K562 (cell line): ENCODE data around the gene HECA. TPM values are rescaled to one million over a fixed set of nuclear protein-coding genes. Genes with fewer than 3 reads are reported as not detected.

Experiments used
- ATAC-seq: fragments of 200-7000 bp; cut with Tn5 transposase; 3 replicates; pipeline ENCODE4 v1.9.1; 2020; ENCODE audit warnings: moderate library complexity
- BruUV-seq: library from RNA; stranded (reverse); fragments of 400-500 nt; replicated peaks from 2 replicates; lab custom pipeline; 2021; lab: Mats Ljungman, UMichigan
- CTCF ChIA-PET: fragments of 300-600 bp; formaldehyde crosslinking; extraction: SDS; loops from one replicate; lab custom pipeline; 2021; ENCODE audit warnings: low intra/inter-chr PET ratio; lab: Yijun Ruan, JAX
- POLR2A ChIA-PET: fragments of 300-600, 350-650 bp; sonication (Branson Sonifier 250); formaldehyde crosslinking; extraction: SDS; loops from one replicate; lab custom pipeline; 2021; ENCODE audit warnings: antibody characterized with exemption, inconsistent platforms; lab: Yijun Ruan, JAX
- DNase-seq, 4 experiments: peaks; one replicate each; pipeline versions ENCODE4 v3.0.0 to v3.0.0-alpha.2; 2011 to 2018; ENCODE audit warnings: low spot score in 3 of 4, mixed read lengths in 3 of 4; ENCODE audit errors: extremely low read depth in 1 of 4
- FAIRE-seq: peaks from 2 replicates; lab custom pipeline; 2011; peaks lifted over from hg19 to GRCh38; lab: Jason Lieb, UNC
- H2AFZ ChIP-seq: 2 replicates; pipeline ENCODE4 v1.6.0; 2011; ENCODE audit warnings: low read depth, low read length, control low read depth, inconsistent platforms
- H3K27ac ChIP-seq: fragments of 200-600 bp; 3 replicates; pipeline ENCODE4 v1.8.0; 2011; ENCODE audit warnings: low read depth, mild to moderate bottlenecking, control low read depth, inconsistent platforms, low read length, moderate library complexity, mixed read lengths; ENCODE audit errors: extremely low read depth
- H3K27me3 ChIP-seq, 2 experiments: fragments of 300-600 bp in 1 of 2; 2 replicates in 1 of 2; 3 replicates in 1 of 2; pipeline versions ENCODE4 v1.6.0 to v1.8.0; 2011; ENCODE audit warnings: inconsistent platforms in 2 of 2, low read length in 2 of 2, mild to moderate bottlenecking in 1 of 2, mixed read lengths in 1 of 2, moderate library complexity in 1 of 2; ENCODE audit not compliant: control insufficient read depth in 2 of 2, insufficient read depth in 2 of 2
- H3K36me3 ChIP-seq: fragments of 300-600 bp; 3 replicates; pipeline ENCODE4 v1.8.0; 2011; ENCODE audit warnings: mild to moderate bottlenecking, low read length, inconsistent platforms; ENCODE audit not compliant: control insufficient read depth, insufficient read depth
- H3K4me1 ChIP-seq, 2 experiments: fragments of 200-600 bp in 1 of 2; replicated peaks in 1 of 2; 2 replicates in 1 of 2; 3 replicates in 1 of 2; pipeline versions ENCODE4 v1.5.1 to v1.8.0; 2011; ENCODE audit warnings: inconsistent platforms in 2 of 2, low read length in 2 of 2, mild to moderate bottlenecking in 1 of 2, mixed read lengths in 1 of 2, moderate library complexity in 1 of 2; ENCODE audit not compliant: control insufficient read depth in 2 of 2, insufficient read depth in 2 of 2
- H3K4me2 ChIP-seq: 2 replicates; pipeline ENCODE4 v1.6.1; 2011; ENCODE audit warnings: low read length, control low read depth, inconsistent platforms, mixed read lengths; ENCODE audit not compliant: insufficient read depth
- H3K4me3 ChIP-seq: fragments of 200-600 bp; sonication (generic), shearing (Covaris generic); 2 replicates; pipeline ENCODE4 v1.5.1; 2016; ENCODE audit warnings: control low read depth, inconsistent platforms
- H3K79me2 ChIP-seq: fragments of 200-600 bp; 3 replicates; pipeline ENCODE4 v1.8.0; 2011; ENCODE audit warnings: low read length, inconsistent platforms; ENCODE audit not compliant: control insufficient read depth, insufficient read depth
- H3K9ac ChIP-seq, 2 experiments: 2 replicates each; pipeline versions ENCODE4 v1.6.0 to v1.6.1; 2011; ENCODE audit warnings: low read depth in 2 of 2, low read length in 2 of 2, control low read depth in 1 of 2, inconsistent platforms in 1 of 2, mild to moderate bottlenecking in 1 of 2, mixed read lengths in 1 of 2; ENCODE audit not compliant: insufficient read depth in 1 of 2
- H3K9me1 ChIP-seq: one replicate; pipeline ENCODE4 v1.6.0; 2011; ENCODE audit warnings: inconsistent platforms, mild to moderate bottlenecking, low read length, moderate library complexity; ENCODE audit not compliant: control insufficient read depth, insufficient read depth
- H3K9me3 ChIP-seq: replicated peaks from 2 replicates; pipeline ENCODE4 v1.5.1; 2011; ENCODE audit warnings: low read depth, low read length, inconsistent platforms; ENCODE audit not compliant: control insufficient read depth, insufficient read depth
- H4K20me1 ChIP-seq: replicated peaks from 2 replicates; pipeline ENCODE4 v1.6.1; 2011; ENCODE audit warnings: low read length, inconsistent platforms, mixed read lengths; ENCODE audit not compliant: control insufficient read depth, insufficient read depth
- CTCF ChIP-seq, 3 experiments: IDR thresholded peaks in 2 of 3; conservative IDR thresholded peaks in 1 of 3; 2 replicates each; pipeline ENCODE4 v1.5.1; 2011 to 2012; ENCODE audit warnings: low read length in 3 of 3, mild to moderate bottlenecking in 3 of 3, control low read depth in 2 of 3, improper control_type of control experiment in 1 of 3, inconsistent platforms in 1 of 3, low read depth in 1 of 3, mixed read lengths in 1 of 3, moderate library complexity in 1 of 3; ENCODE audit not compliant: insufficient read depth in 2 of 3
- HNRNPLL ChIP-seq: fragments of 200-400 bp; formaldehyde crosslinking; IDR thresholded peaks from 2 replicates; pipeline ENCODE4 v1.6.1; 2017; ENCODE audit warnings: low read length, low read depth, mild to moderate bottlenecking; ENCODE audit not compliant: poor library complexity, severe bottlenecking
- MAZ ChIP-seq, 2 experiments: fragments of 450-650 bp in 1 of 2; sonication (generic) in 1 of 2; formaldehyde crosslinking; IDR thresholded peaks in 1 of 2; conservative IDR thresholded peaks in 1 of 2; 2 replicates each; pipeline versions ENCODE4 v1.4.0 to v1.5.0; 2020; ENCODE audit warnings: mild to moderate bottlenecking in 1 of 2, missing genetic modification reagents in 1 of 2
- RBBP5 ChIP-seq: fragments of 200-600 bp; sonication (generic); IDR thresholded peaks from 2 replicates; pipeline ENCODE4 v1.6.1; 2012; ENCODE audit warnings: borderline replicate concordance, mild to moderate bottlenecking, low read length, control low read depth, inconsistent platforms; ENCODE audit not compliant: insufficient read depth, poor library complexity, severe bottlenecking
- RFX5 ChIP-seq: IDR thresholded peaks from 2 replicates; pipeline ENCODE4 v1.6.1; 2011; ENCODE audit warnings: low read depth, mild to moderate bottlenecking, improper control_type of control experiment, low read length
- U2AF1 ChIP-seq: fragments of 200-400 bp; formaldehyde crosslinking; optimal IDR thresholded peaks from 2 replicates; pipeline ENCODE3; 2017; ENCODE audit warnings: mild to moderate bottlenecking, low read depth, low read length, moderate library complexity
- ZBTB17 ChIP-seq: fragments of 450-650 bp; formaldehyde crosslinking; IDR thresholded peaks from 2 replicates; pipeline ENCODE4 v1.4.0; 2020; ENCODE audit warnings: mild to moderate bottlenecking
- ZBTB9 ChIP-seq: fragments of 450-650 bp; formaldehyde crosslinking; IDR thresholded peaks from 2 replicates; pipeline ENCODE4 v1.4.0; 2020; ENCODE audit warnings: mild to moderate bottlenecking, moderate library complexity
- ZNF76 ChIP-seq: fragments of 250-450 bp; sonication (Bioruptor Pico); IDR thresholded peaks from 2 replicates; pipeline ENCODE4 v1.4.0; 2020; ENCODE audit warnings: mild to moderate bottlenecking, moderate library complexity, borderline replicate concordance
- ZSCAN32 ChIP-seq: fragments of 450-650 bp; formaldehyde crosslinking; IDR thresholded peaks from 2 replicates; pipeline ENCODE4 v1.4.0; 2020; ENCODE audit warnings: mild to moderate bottlenecking, moderate library complexity
- ZZZ3 ChIP-seq: fragments of 450-650 bp; IDR thresholded peaks from 2 replicates; pipeline ENCODE4 v1.6.1; 2016; ENCODE audit warnings: antibody characterized with exemption, mild to moderate bottlenecking, moderate library complexity
- WGBS: fragments of 100-300 bp; shearing (Covaris generic); methylation state at CpG from one replicate; pipeline ENCODE4 v1.1.6; 2016; ENCODE audit warnings: low coverage, mixed read lengths; ENCODE audit not compliant: insufficient coverage; ENCODE audit errors: missing lambda C conversion rate; 5-methylcytosine and 5-hydroxymethylcytosine counted together
- in situ Hi-C: fragments of 300-500 bp; cut with MboI; formaldehyde crosslinking; loops from 4 replicates; pipeline ENCODE4 v1.15.0; 2018; ENCODE audit warnings: inconsistent platforms, mixed read lengths
- intact Hi-C: fragments of 100-400 bp; cut with micrococcal nuclease; formaldehyde crosslinking; loops from 2 replicates; pipeline ENCODE4 v1.14.2; 2022
- polyA plus RNA-seq, 8 experiments: library from polyadenylated mRNA; depleted of rRNA in 4 of 8; stranded (reverse) in 5 of 8; unstranded in 3 of 8; fragments of >200 nt; fragmentation: Nextera tagmentation in 2 of 8; fragmentation: Illumina TruSeq in 1 of 8; extraction: Ambion mirVana in 2 of 8; extraction: Trizol in 1 of 8; gene quantifications; 2 replicates each; pipeline versions ENCODE4 v1.2.1 to v1.2.3, GENCODE V29; 2011 to 2014; ENCODE audit warnings: inconsistent platforms in 1 of 8, missing spikeins in 1 of 8
- total RNA-seq, 7 experiments: library from RNA; depleted of rRNA in 6 of 7; stranded (reverse); fragments of >200 nt in 6 of 7; fragmentation: Illumina TruSeq in 2 of 7; extraction: Trizol in 2 of 7; gene quantifications; 2 replicates each; pipeline versions ENCODE4 v1.2.1 to v1.2.3, GENCODE V29; 2011 to 2021; ENCODE audit warnings: low replicate concordance in 1 of 7

Gene HECA
- total and polyA plus RNA-seq, 9 of the 15 experiments (the other 6 are each of a cell fraction or from before 2014, with no cell fraction given), result 0.31 to 2.3 (median 1.1) TPM

- Histone ChIP-seq H2AFZ (peak overlapping the region; percentile 89), H4K20me1 (peaks cover 3% of the 10 kb centered on the region; the same call in 1 of the 2 replicates), H3K27ac (no peak overlapping the region), H3K9ac (peak overlapping the region; percentile 46 to 91; a peak in 3 of 4 replicates), H3K27me3 (peaks cover 4 to 15% of the 10 kb centered on the region in 2 experiments; a peak in 4 of 5 replicates), H3K79me2 (no peaks in the 10 kb centered on the region), H3K9me3 (no peaks in the 10 kb centered on the region), H3K4me3 (peak overlapping the region; percentile 61), H3K4me1 (peaks cover 0 to 14% of the 10 kb centered on the region in 2 experiments; a peak in 3 of 5 replicates), H3K36me3 (no peaks in the 10 kb centered on the region), H3K9me1 (no peaks in the 10 kb centered on the region), H3K4me2 (peak overlapping the region; percentile 71)
- TSS peak; percentile 48 for BruUV-seq
- ATAC-seq (peak; percentile 77), DNase-seq (peak; percentile 41 to 60 (median 50)), FAIRE-seq (peak; percentile 11)
- in situ Hi-C loops (no loop called here), intact Hi-C loops (no loop called here)
- ChIA-PET POLR2A (no interaction called here), CTCF (no interaction called here)
- WGBS, result 4% methylated on average over 43 of the region's 76 CpGs
- TF ChIP-seq U2AF1 (no peak), ZBTB9 (CRISPR knock-in tag) (peak; percentile 59; the same call in 1 of the 2 replicates), ZZZ3 (no peak), ZNF76 (0 out of 2 replicates have a peak, but pooled peaks have one; percentile 45), CTCF (IDR thresholded peaks at IDR 0.05 in 2 of 3, conservative IDR thresholded peaks at IDR 0.05 in 1 of 3; ENCODE audit: insufficient read depth in 2 of 3, low read depth in 1 of 3, low read length in 3 of 3) (peak in 1 of 3 experiments; percentile 48; a peak in 1 of 6 replicates), ZSCAN32 (CRISPR knock-in tag) (0 out of 2 replicates have a peak, but pooled peaks have one; percentile 34), MAZ (CRISPR knock-in tag; conservative IDR thresholded peaks at IDR 0.05 in 1 of 2, IDR thresholded peaks at IDR 0.05 in 1 of 2) (peak in 1 of 2 experiments; percentile 80; a peak in 2 of 4 replicates), HNRNPLL (peak; percentile 54), ZBTB17 (0 out of 2 replicates have a peak, but pooled peaks have one; percentile 74), RFX5 (no peak), RBBP5 (peak; percentile 26)
These were observed 982 bp downstream of the HECA start for GRCh38 chr6:139135578-139136545.
